K562 (cell line): ENCODE data around the gene ULBP1. TPM values are rescaled to one million over a fixed set of nuclear protein-coding genes. Genes with fewer than 3 reads are reported as not detected.

Experiments used
- ATAC-seq: fragments of 200-7000 bp; cut with Tn5 transposase; 3 replicates; pipeline ENCODE4 v1.9.1; 2020; ENCODE audit warnings: moderate library complexity
- Bru-seq: library from RNA; stranded (reverse); fragments of 400-500 nt; gene quantifications from one replicate; lab custom pipeline; 2021; lab: Mats Ljungman, UMichigan
- BruChase-seq, 2 experiments: library from RNA; stranded (reverse); fragments of 400-500 nt; gene quantifications; one replicate each; lab custom pipeline; 2021; lab: Mats Ljungman, UMichigan
- BruUV-seq: library from RNA; stranded (reverse); fragments of 400-500 nt; replicated peaks from 2 replicates; lab custom pipeline; 2021; lab: Mats Ljungman, UMichigan
- CTCF ChIA-PET: fragments of 300-600 bp; formaldehyde crosslinking; extraction: SDS; loops from one replicate; lab custom pipeline; 2021; ENCODE audit warnings: low intra/inter-chr PET ratio; lab: Yijun Ruan, JAX
- POLR2A ChIA-PET: fragments of 300-600, 350-650 bp; sonication (Branson Sonifier 250); formaldehyde crosslinking; extraction: SDS; loops from one replicate; lab custom pipeline; 2021; ENCODE audit warnings: antibody characterized with exemption, inconsistent platforms; lab: Yijun Ruan, JAX
- DNase-seq, 4 experiments: peaks; one replicate each; pipeline versions ENCODE4 v3.0.0 to v3.0.0-alpha.2; 2011 to 2018; ENCODE audit warnings: low spot score in 3 of 4, mixed read lengths in 3 of 4; ENCODE audit errors: extremely low read depth in 1 of 4
- FAIRE-seq: peaks from 2 replicates; lab custom pipeline; 2011; peaks lifted over from hg19 to GRCh38; lab: Jason Lieb, UNC
- H2AFZ ChIP-seq: 2 replicates; pipeline ENCODE4 v1.6.0; 2011; ENCODE audit warnings: low read depth, low read length, control low read depth, inconsistent platforms
- H3K27ac ChIP-seq: fragments of 200-600 bp; 3 replicates; pipeline ENCODE4 v1.8.0; 2011; ENCODE audit warnings: low read depth, mild to moderate bottlenecking, control low read depth, inconsistent platforms, low read length, moderate library complexity, mixed read lengths; ENCODE audit errors: extremely low read depth
- H3K27me3 ChIP-seq, 2 experiments: fragments of 300-600 bp in 1 of 2; 2 replicates in 1 of 2; 3 replicates in 1 of 2; pipeline versions ENCODE4 v1.6.0 to v1.8.0; 2011; ENCODE audit warnings: inconsistent platforms in 2 of 2, low read length in 2 of 2, mild to moderate bottlenecking in 1 of 2, mixed read lengths in 1 of 2, moderate library complexity in 1 of 2; ENCODE audit not compliant: control insufficient read depth in 2 of 2, insufficient read depth in 2 of 2
- H3K36me3 ChIP-seq: fragments of 300-600 bp; 3 replicates; pipeline ENCODE4 v1.8.0; 2011; ENCODE audit warnings: mild to moderate bottlenecking, low read length, inconsistent platforms; ENCODE audit not compliant: control insufficient read depth, insufficient read depth
- H3K4me1 ChIP-seq, 2 experiments: fragments of 200-600 bp in 1 of 2; replicated peaks in 1 of 2; 2 replicates in 1 of 2; 3 replicates in 1 of 2; pipeline versions ENCODE4 v1.5.1 to v1.8.0; 2011; ENCODE audit warnings: inconsistent platforms in 2 of 2, low read length in 2 of 2, mild to moderate bottlenecking in 1 of 2, mixed read lengths in 1 of 2, moderate library complexity in 1 of 2; ENCODE audit not compliant: control insufficient read depth in 2 of 2, insufficient read depth in 2 of 2
- H3K4me2 ChIP-seq: 2 replicates; pipeline ENCODE4 v1.6.1; 2011; ENCODE audit warnings: low read length, control low read depth, inconsistent platforms, mixed read lengths; ENCODE audit not compliant: insufficient read depth
- H3K4me3 ChIP-seq: fragments of 200-600 bp; sonication (generic), shearing (Covaris generic); 2 replicates; pipeline ENCODE4 v1.5.1; 2016; ENCODE audit warnings: control low read depth, inconsistent platforms
- H3K79me2 ChIP-seq: fragments of 200-600 bp; 3 replicates; pipeline ENCODE4 v1.8.0; 2011; ENCODE audit warnings: low read length, inconsistent platforms; ENCODE audit not compliant: control insufficient read depth, insufficient read depth
- H3K9ac ChIP-seq, 2 experiments: 2 replicates each; pipeline versions ENCODE4 v1.6.0 to v1.6.1; 2011; ENCODE audit warnings: low read depth in 2 of 2, low read length in 2 of 2, control low read depth in 1 of 2, inconsistent platforms in 1 of 2, mild to moderate bottlenecking in 1 of 2, mixed read lengths in 1 of 2; ENCODE audit not compliant: insufficient read depth in 1 of 2
- H3K9me1 ChIP-seq: one replicate; pipeline ENCODE4 v1.6.0; 2011; ENCODE audit warnings: inconsistent platforms, mild to moderate bottlenecking, low read length, moderate library complexity; ENCODE audit not compliant: control insufficient read depth, insufficient read depth
- H3K9me3 ChIP-seq: replicated peaks from 2 replicates; pipeline ENCODE4 v1.5.1; 2011; ENCODE audit warnings: low read depth, low read length, inconsistent platforms; ENCODE audit not compliant: control insufficient read depth, insufficient read depth
- H4K20me1 ChIP-seq: replicated peaks from 2 replicates; pipeline ENCODE4 v1.6.1; 2011; ENCODE audit warnings: low read length, inconsistent platforms, mixed read lengths; ENCODE audit not compliant: control insufficient read depth, insufficient read depth
- BMI1 ChIP-seq: fragments of 150-350 bp; IDR thresholded peaks from 2 replicates; pipeline ENCODE4 v1.6.1; 2014; ENCODE audit warnings: low read length
- CBX3 ChIP-seq, 2 experiments: IDR thresholded peaks; 1 replicate in 1 of 2; 2 replicates in 1 of 2; pipeline ENCODE4 v1.6.1; 2012; ENCODE audit warnings: inconsistent platforms in 2 of 2, low read length in 2 of 2, borderline replicate concordance in 1 of 2, control low read depth in 1 of 2
- GABPB2 ChIP-seq: fragments of 250-450 bp; sonication (Bioruptor Pico); conservative IDR thresholded peaks from 2 replicates; pipeline ENCODE4 v1.5.1; 2021; ENCODE audit warnings: mild to moderate bottlenecking
- HLTF ChIP-seq: fragments of 450-650 bp; IDR thresholded peaks from 2 replicates; pipeline ENCODE4 v1.6.1; 2016
- L3MBTL2 ChIP-seq: fragments of 450-650 bp; IDR thresholded peaks from 2 replicates; pipeline ENCODE4 v1.6.1; 2016; ENCODE audit warnings: mild to moderate bottlenecking, moderate library complexity
- MLLT1 ChIP-seq, 2 experiments: fragments of 450-650 bp; IDR thresholded peaks; 2 replicates each; pipeline ENCODE4 v1.6.1; 2016
- PCBP1 ChIP-seq: fragments of 200-400 bp; formaldehyde crosslinking; IDR thresholded peaks from 2 replicates; pipeline ENCODE4 v1.6.1; 2018; ENCODE audit warnings: mild to moderate bottlenecking, low read depth, low read length; ENCODE audit not compliant: poor library complexity, severe bottlenecking
- PHF20 ChIP-seq: fragments of 450-650 bp; IDR thresholded peaks from 2 replicates; pipeline ENCODE4 v1.6.1; 2018; ENCODE audit not compliant: partially characterized antibody
- RBM39 ChIP-seq: fragments of 200-400 bp; formaldehyde crosslinking; optimal IDR thresholded peaks from 2 replicates; pipeline ENCODE3; 2018; ENCODE audit warnings: low read depth, low read length
- SLC30A9 ChIP-seq: fragments of 250-450 bp; sonication (Bioruptor Pico); IDR thresholded peaks from 2 replicates; pipeline ENCODE4 v1.8.0; 2022; ENCODE audit warnings: mild to moderate bottlenecking, moderate library complexity
- TBP ChIP-seq: optimal IDR thresholded peaks from 2 replicates; pipeline ENCODE3; 2011; ENCODE audit warnings: low read depth, low read length, improper control_type of control experiment
- TEAD1 ChIP-seq, 2 experiments: fragments of 450-650 bp in 1 of 2; sonication (generic) in 1 of 2; formaldehyde crosslinking; IDR thresholded peaks; 2 replicates each; pipeline versions ENCODE4 v1.4.0 to v1.8.0; 2020 to 2022; ENCODE audit warnings: mild to moderate bottlenecking in 2 of 2, missing genetic modification reagents in 1 of 2
- ZNF184 ChIP-seq: sonication (generic); formaldehyde crosslinking; IDR thresholded peaks from 2 replicates; pipeline ENCODE4 v1.5.0; 2020; ENCODE audit warnings: missing genetic modification reagents
- ZNF551 ChIP-seq: fragments of 250-450 bp; sonication (Bioruptor Pico); IDR thresholded peaks from 2 replicates; pipeline ENCODE4 v1.5.0; 2021; ENCODE audit warnings: mild to moderate bottlenecking, moderate library complexity
- ZNF696 ChIP-seq: fragments of 250-450 bp; sonication (Bioruptor Pico); conservative IDR thresholded peaks from 2 replicates; pipeline ENCODE4 v1.4.0; 2020; ENCODE audit warnings: mild to moderate bottlenecking, moderate library complexity
- WGBS: fragments of 100-300 bp; shearing (Covaris generic); methylation state at CpG from one replicate; pipeline ENCODE4 v1.1.6; 2016; ENCODE audit warnings: low coverage, mixed read lengths; ENCODE audit not compliant: insufficient coverage; ENCODE audit errors: missing lambda C conversion rate; 5-methylcytosine and 5-hydroxymethylcytosine counted together
- in situ Hi-C: fragments of 300-500 bp; cut with MboI; formaldehyde crosslinking; loops from 4 replicates; pipeline ENCODE4 v1.15.0; 2018; ENCODE audit warnings: inconsistent platforms, mixed read lengths
- intact Hi-C: fragments of 100-400 bp; cut with micrococcal nuclease; formaldehyde crosslinking; loops from 2 replicates; pipeline ENCODE4 v1.14.2; 2022
- long read RNA-seq, 3 experiments: library from polyadenylated mRNA in 2 of 3; library from RNA in 1 of 3; unstranded in 2 of 3; stranded (forward) in 1 of 3; transcript quantifications; one replicate each; pipeline ENCODE4 v2.0.0, GENCODE V29; 2019 to 2022
- polyA minus RNA-seq, 3 experiments: library from RNA; depleted of rRNA, polyadenylated mRNA; stranded (reverse); fragments of >200 nt; gene quantifications; 2 replicates each; pipeline ENCODE4 v1.2.3, GENCODE V29; 2011
- polyA plus RNA-seq, 8 experiments: library from polyadenylated mRNA; depleted of rRNA in 4 of 8; stranded (reverse) in 5 of 8; unstranded in 3 of 8; fragments of >200 nt; fragmentation: Nextera tagmentation in 2 of 8; fragmentation: Illumina TruSeq in 1 of 8; extraction: Ambion mirVana in 2 of 8; extraction: Trizol in 1 of 8; gene quantifications; 2 replicates each; pipeline versions ENCODE4 v1.2.1 to v1.2.3, GENCODE V29; 2011 to 2014; ENCODE audit warnings: inconsistent platforms in 1 of 8, missing spikeins in 1 of 8
- total RNA-seq, 7 experiments: library from RNA; depleted of rRNA in 6 of 7; stranded (reverse); fragments of >200 nt in 6 of 7; fragmentation: Illumina TruSeq in 2 of 7; extraction: Trizol in 2 of 7; gene quantifications; 2 replicates each; pipeline versions ENCODE4 v1.2.1 to v1.2.3, GENCODE V29; 2011 to 2021; ENCODE audit warnings: low replicate concordance in 1 of 7

Gene ULBP1, protein sequence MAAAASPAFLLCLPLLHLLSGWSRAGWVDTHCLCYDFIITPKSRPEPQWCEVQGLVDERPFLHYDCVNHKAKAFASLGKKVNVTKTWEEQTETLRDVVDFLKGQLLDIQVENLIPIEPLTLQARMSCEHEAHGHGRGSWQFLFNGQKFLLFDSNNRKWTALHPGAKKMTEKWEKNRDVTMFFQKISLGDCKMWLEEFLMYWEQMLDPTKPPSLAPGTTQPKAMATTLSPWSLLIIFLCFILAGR
- 2.2 and 5.9 TPM in 2 replicates for total RNA-seq (2011; cell fraction: chromatin; rRNA removed; ENCODE audit: low replicate concordance)
- total RNA-seq (2011; cell fraction: nucleolus; rRNA removed): 1.8 and 2.1 TPM in 2 replicates
- 2.8 and 3.3 TPM in 2 replicates for total RNA-seq (2011; cell fraction: nucleoplasm; rRNA removed)
- total RNA-seq (2014; rRNA removed) (1.5 and 1.8 TPM in 2 replicates), total RNA-seq (2014; rRNA removed; fragmentation: Illumina TruSeq; extraction: Trizol) (2.5 and 3.4 TPM in 2 replicates), total RNA-seq (2015; rRNA removed; fragmentation: Illumina TruSeq; extraction: Trizol) (0.26 and 0.33 TPM in 2 replicates), total RNA-seq (2021) (2.7 and 3.5 TPM in 2 replicates), polyA plus RNA-seq (2011; rRNA removed) (1.1 and 1.3 TPM in 2 replicates), polyA plus RNA-seq (2014; fragmentation: Illumina TruSeq; extraction: Trizol) (4.9 and 6.0 TPM in 2 replicates), polyA plus RNA-seq (2014; fragmentation: Nextera tagmentation; extraction: Ambion mirVana) (1 to 10 TPM; 1.2 to 2.5 TPM), polyA plus RNA-seq (2014; rRNA removed) (2.7 and 3.3 TPM in 2 replicates), polyA minus RNA-seq (2011; rRNA and poly(A)+ RNA removed) (0.67 and 0.99 TPM in 2 replicates), Bru-seq, nascent RNA (percentile 50 among the genes with signal in this experiment), BruChase-seq, experiment 1, labeled RNA remaining after a 2-hour chase (percentile 56 among the genes with signal in this experiment), BruChase-seq, experiment 2, labeled RNA remaining after a 6-hour chase (percentile 57 among the genes with signal in this experiment)
- 0.40 and 0.91 TPM in 2 replicates for polyA plus RNA-seq (2011; cell fraction: cytosol; rRNA removed)
- polyA plus RNA-seq (2011; cell fraction: nucleus; rRNA removed): 1.0 and 1.5 TPM in 2 replicates
- polyA plus RNA-seq (2012): 1.3 and 14.7 TPM in 2 replicates
- polyA minus RNA-seq (2011; cell fraction: cytosol; rRNA and poly(A)+ RNA removed): 0.38 TPM in 1 of 2 replicates, not detected in the other
- polyA minus RNA-seq (2011; cell fraction: nucleus; rRNA and poly(A)+ RNA removed): 0.81 and 1.4 TPM in 2 replicates
- long read RNA-seq, experiment 1, partial matches to known transcripts: 2 of 5 reads
- long read RNA-seq, experiment 1, other reads (novel, unspliced or antisense): 2 of 5 reads
- long read RNA-seq, experiment 2, partial matches to known transcripts: 0 of 1 reads
- long read RNA-seq, experiment 2, other reads (novel, unspliced or antisense): 1 of 1 reads
- long read RNA-seq, experiment 3, partial matches to known transcripts: 0 of 1 reads
- long read RNA-seq, experiment 3, other reads (novel, unspliced or antisense): 0 of 1 reads

DNA sequence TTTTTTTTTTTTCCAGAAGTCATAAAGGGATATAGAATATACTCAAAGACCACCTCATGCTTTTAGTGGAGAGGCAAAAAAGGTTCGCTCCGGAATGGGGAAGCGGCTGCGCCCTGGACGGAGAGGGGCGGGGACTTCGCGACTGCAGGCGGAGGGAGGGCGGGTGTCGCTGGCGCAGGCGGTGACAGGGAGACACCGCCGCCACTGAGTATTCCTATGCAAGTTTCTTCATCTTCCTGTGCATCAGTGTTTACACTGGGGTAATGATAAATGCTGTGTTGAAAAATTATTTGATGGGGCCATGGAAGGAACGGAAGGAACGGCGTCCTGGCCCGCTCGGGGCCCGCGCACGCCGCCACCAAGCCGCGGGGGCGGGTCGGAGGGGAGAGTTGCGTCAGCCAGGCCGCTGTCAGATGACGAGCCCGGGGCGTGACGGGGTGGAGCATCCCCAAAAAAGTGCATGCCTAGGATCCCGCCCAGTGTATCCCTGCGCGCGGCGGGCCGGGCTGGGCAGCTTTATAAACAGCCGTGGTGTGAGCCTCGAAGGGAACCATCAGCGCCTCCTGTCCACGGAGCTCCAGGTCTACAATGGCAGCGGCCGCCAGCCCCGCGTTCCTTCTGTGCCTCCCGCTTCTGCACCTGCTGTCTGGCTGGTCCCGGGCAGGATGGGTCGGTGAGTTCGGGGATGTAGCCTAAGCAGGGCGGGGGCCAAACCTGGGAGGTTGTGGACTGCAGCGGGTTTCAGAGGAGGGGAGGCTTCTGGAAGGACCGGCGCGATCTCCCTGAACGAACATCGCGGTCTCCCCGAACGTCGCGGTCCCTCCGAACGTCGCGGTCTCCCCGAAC is at the start of gene ULBP1:
Gene ULBP1 (plus strand): TSS at position 482 of the 846 bp plus-strand sequence. CDS start 107 bp downstream, at position 589.
- H3K9me3 ChIP-seq: peaks cover 10% of the 10 kb centered on the region
- peak within 1 kb of the TSS; percentile 99 for H2AFZ ChIP-seq
- CTCF ChIA-PET: interaction anchor here (0.5 kb wide), 1 partner anchor 108 kb away, joined by 3 read pairs; no protein-coding TSS in a partner anchor
- H4K20me1 ChIP-seq: no peaks in the 10 kb centered on the region
- peak; percentile 93 for ATAC-seq
- H3K9me1 ChIP-seq: no peaks in the 10 kb centered on the region
- no TSS peak for BruUV-seq
- H3K9ac ChIP-seq: peak within 1 kb of the TSS; percentile 75 to 87
- FAIRE-seq: no peak
- WGBS: 6% methylated on average over 49 of the region's 69 CpGs
- peak within 1 kb of the TSS; percentile 46 for H3K4me3 ChIP-seq
- H3K4me2 ChIP-seq: peak within 1 kb of the TSS; percentile 87
- H3K27ac ChIP-seq: peak within 1 kb of the TSS; percentile 79
- POLR2A ChIA-PET: interaction anchor here (0.8 to 1.0 kb wide), 2 partner anchors 13 to 56 kb away, joined by 5 read pairs; no protein-coding TSS in a partner anchor
- intact Hi-C loops: no loop called here
- DNase-seq: peak; percentile 90 to 96 (median 94)
- H3K79me2 ChIP-seq: no peaks in the 10 kb centered on the region
- H3K4me1 ChIP-seq: peaks cover 9 to 21% of the 10 kb centered on the region in 2 experiments; a peak in 4 of 5 replicates
- H3K27me3 ChIP-seq: peaks cover 0 to 6% of the 10 kb centered on the region in 2 experiments; a peak in 2 of 5 replicates
- no peaks in the 10 kb centered on the region for H3K36me3 ChIP-seq
- in situ Hi-C loops: no loop called here
- peak in 1 of 2 experiments; percentile 71; a peak in 1 of 3 replicates for TF ChIP-seq CBX3 (IDR thresholded peaks at IDR 0.05; ENCODE audit: borderline replicate concordance in 1 of 2, low read length in 2 of 2)
- 0 out of 2 replicates have a peak, but pooled peaks have one; percentile 3 for TF ChIP-seq BMI1
- no peak for TF ChIP-seq RBM39
- no peak for TF ChIP-seq ZNF551 (CRISPR knock-in tag)
- TF ChIP-seq L3MBTL2: peak; percentile 99
- TF ChIP-seq PCBP1: peak; percentile 88
- TF ChIP-seq ZNF696 (CRISPR knock-in tag): no peak
- TF ChIP-seq ZNF184 (CRISPR knock-in tag): no peak
- TF ChIP-seq TBP: peak; percentile 64
- no peak; the same call in 1 of the 2 replicates for TF ChIP-seq HLTF
- no peak for TF ChIP-seq SLC30A9 (CRISPR knock-in tag)
- TF ChIP-seq TEAD1 (CRISPR knock-in tag; IDR thresholded peaks at IDR 0.05): peak in 1 of 2 experiments; percentile 85; a peak in 1 of 4 replicates
- TF ChIP-seq MLLT1 (IDR thresholded peaks at IDR 0.05): peak in 1 of 2 experiments; percentile 79; a peak in 2 of 4 replicates
- TF ChIP-seq PHF20: peak; percentile 60
- TF ChIP-seq GABPB2 (CRISPR knock-in tag): no peak
